ENCODE results near the gene RPGRIP1L.
"Not testable (repeated sequence)": the region's sequence is repeated elsewhere in the genome, so short reads cannot be mapped to it uniquely, and the experiment has no call there.

The RPGRIP1L gene

GRCh38 chr16:53711390-53711789 lies 7.7 kb upstream of the RPGRIP1L start:
- DNase-seq, result no peak

GRCh38 chr16:53708490-53708889 lies 4.8 kb upstream of the RPGRIP1L start:
- DNase-seq, result no peak

- DNase-seq, result no peak
These were observed 4.0 kb upstream of the RPGRIP1L start for GRCh38 chr16:53707671-53708070.

- no peak for DNase-seq
These were observed 770 bp upstream of the RPGRIP1L start for GRCh38 chr16:53704445-53704813.

GRCh38 chr16:53698271-53698670 lies 5.4 kb downstream of the RPGRIP1L start:
- not testable (repeated sequence) for DNase-seq

- DNase-seq, result no peak
These were observed 8.6 kb downstream of the RPGRIP1L start for GRCh38 chr16:53695070-53695469.

- no peak for DNase-seq
These were observed 10.3 kb downstream of the RPGRIP1L start for GRCh38 chr16:53693320-53693719.

GRCh38 chr16:53692146-53692545 lies 11.5 kb downstream of the RPGRIP1L start:
- no peak for DNase-seq

GRCh38 chr16:53690771-53691170 lies 12.9 kb downstream of the RPGRIP1L start:
- no peak for DNase-seq

GRCh38 chr16:53689636-53690035 lies 14.0 kb downstream of the RPGRIP1L start:
- no peak for DNase-seq

GRCh38 chr16:53686710-53687109 lies 16.9 kb downstream of the RPGRIP1L start:
- no peak for DNase-seq

- DNase-seq, result not testable (repeated sequence)
These were observed 18.3 kb downstream of the RPGRIP1L start for GRCh38 chr16:53685334-53685733.

GRCh38 chr16:53681354-53681753 lies 22.3 kb downstream of the RPGRIP1L start:
- DNase-seq, result no peak

DNA sequence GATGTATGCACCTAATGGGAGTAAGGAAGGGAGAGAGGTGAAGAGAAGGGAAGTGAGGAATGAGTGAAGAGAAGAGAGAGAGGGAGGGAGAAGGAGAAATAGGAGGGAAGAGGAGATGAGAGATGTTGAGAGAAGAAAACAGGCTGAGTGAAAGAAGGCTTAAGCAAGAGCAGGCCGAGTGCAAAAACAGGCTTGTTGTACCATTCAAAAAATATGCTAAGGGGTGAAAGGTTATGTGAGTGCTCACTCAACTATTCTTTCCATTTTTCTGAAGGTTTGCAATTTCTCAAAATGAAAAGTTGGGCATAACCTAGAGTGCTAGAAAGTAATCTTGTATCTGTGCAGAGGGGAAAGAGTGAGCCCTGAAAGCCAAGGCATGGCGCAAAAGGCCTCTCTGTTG lies 22.9 kb downstream of the RPGRIP1L start:
- DNase-seq, result no peak

GRCh38 chr16:53678756-53679343 lies 24.8 kb downstream of the RPGRIP1L start:
- no peak for DNase-seq

GRCh38 chr16:53678155-53678554 lies 25.5 kb downstream of the RPGRIP1L start:
- DNase-seq, result no peak

DNA sequence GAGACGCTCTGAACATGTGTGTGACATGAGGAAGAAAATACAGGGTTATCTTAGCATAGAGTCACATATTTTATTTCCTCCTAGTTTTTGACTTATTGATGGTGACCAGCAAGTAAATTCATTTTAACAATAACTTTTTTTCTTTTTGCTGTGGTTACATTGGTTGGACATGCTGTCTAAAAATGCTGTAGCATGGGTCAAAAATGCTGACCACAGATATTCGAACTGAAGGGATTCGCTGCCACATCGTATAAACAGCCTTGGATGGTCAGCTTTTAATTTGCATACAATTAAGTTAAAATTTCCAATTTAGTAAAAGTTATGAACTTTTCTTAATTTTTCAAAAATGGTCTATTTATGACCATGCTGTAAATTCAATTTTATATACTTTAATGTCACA lies 30.5 kb downstream of the RPGRIP1L start:
- no peak for DNase-seq

- DNase-seq, result no peak
These were observed 31.2 kb downstream of the RPGRIP1L start for GRCh38 chr16:53672461-53672860.

- no peak for DNase-seq
These were observed 34.8 kb downstream of the RPGRIP1L start for GRCh38 chr16:53668869-53669268.

DNA sequence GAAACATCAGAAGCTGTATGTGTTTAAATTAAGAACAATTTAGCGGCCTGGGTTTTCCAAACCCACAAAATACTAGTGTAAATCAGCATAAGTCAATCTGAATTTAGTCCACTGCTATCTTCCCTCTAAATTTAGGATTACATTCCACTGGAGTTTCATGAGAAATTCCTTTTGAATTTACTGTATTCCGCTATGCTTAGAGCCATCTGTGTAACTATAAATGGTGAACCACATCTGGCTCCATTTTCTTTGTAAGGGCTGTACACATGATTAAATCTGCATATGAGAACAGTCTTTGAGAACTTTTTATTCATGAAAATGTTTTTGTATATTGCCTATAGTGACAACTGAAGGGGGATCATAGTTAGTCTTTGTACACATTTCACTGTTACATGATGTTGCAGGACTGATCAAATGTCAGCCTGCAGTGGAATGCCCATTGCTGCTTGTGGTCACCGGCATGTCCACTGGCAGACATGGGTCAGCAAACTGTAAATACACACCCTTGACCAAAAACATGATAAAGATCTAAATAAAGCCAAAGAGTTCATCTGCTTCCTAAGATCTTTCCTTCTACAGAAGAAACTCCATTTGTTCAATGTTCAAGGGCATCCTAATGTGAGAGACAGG lies 36.8 kb downstream of the RPGRIP1L start:
- DNase-seq, result no peak

DNA sequence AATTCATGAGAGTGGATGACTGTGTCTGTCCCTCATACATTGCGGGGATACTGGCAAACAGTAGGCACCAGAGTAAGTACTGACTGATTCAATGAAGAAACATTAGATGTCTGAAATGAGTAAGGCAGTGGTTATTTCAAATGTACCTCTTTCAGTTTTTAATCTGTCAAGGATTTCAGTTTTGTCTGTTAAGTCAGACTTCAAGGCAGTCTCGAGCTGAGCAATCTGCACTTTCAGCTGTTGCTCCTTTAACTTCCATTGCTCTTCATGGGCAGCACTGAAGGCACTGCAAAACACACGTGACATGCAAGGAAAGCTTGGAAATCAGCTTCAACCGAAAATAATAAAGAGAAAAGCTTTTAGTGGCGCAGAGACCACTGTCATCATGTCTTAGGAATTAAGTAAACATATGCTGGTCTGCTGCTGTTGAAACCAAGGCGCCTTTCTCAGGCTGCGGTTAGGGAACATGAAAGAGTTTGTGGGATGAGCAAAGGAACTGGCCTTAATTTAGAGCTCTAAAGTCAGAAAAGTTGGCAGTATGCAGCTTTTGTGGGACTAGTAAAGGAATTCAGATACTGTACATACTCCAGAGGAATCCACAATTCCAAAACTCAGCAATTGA lies 38.8 kb downstream of the RPGRIP1L start:
- DNase-seq, result no peak

GRCh38 chr16:53662072-53662471 lies 41.6 kb downstream of the RPGRIP1L start:
- DNase-seq, result no peak

- no peak for DNase-seq
These were observed 48.7 kb downstream of the RPGRIP1L start for GRCh38 chr16:53654946-53655345.

GRCh38 chr16:53651357-53651756 lies 52.3 kb downstream of the RPGRIP1L start:
- DNase-seq, result no peak

DNA sequence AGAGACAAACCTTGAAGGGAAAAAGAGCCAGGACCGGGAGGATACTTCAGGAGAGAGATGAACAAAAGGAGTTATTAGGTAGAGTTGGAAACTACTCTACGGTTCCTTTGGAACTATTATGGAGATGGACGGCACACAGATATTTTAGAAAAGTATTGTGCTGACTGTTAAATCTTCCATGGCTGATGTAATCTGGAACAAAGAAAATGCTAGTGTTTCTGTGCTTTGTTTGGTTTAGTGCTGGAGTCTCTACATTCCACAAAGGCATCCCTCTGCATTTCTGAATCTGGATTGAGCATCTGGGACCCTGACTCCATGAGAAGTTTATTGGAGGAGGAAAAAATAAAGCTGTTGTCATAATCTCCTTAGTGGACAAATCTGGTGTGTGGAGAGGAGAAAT lies 57.2 kb downstream of the RPGRIP1L start:
- DNase-seq, result no peak

Measured in COR-L47 (cell line).